ENCODE measurements around the gene SDF2.

Gene SDF2, protein sequence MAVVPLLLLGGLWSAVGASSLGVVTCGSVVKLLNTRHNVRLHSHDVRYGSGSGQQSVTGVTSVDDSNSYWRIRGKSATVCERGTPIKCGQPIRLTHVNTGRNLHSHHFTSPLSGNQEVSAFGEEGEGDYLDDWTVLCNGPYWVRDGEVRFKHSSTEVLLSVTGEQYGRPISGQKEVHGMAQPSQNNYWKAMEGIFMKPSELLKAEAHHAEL

DNA sequence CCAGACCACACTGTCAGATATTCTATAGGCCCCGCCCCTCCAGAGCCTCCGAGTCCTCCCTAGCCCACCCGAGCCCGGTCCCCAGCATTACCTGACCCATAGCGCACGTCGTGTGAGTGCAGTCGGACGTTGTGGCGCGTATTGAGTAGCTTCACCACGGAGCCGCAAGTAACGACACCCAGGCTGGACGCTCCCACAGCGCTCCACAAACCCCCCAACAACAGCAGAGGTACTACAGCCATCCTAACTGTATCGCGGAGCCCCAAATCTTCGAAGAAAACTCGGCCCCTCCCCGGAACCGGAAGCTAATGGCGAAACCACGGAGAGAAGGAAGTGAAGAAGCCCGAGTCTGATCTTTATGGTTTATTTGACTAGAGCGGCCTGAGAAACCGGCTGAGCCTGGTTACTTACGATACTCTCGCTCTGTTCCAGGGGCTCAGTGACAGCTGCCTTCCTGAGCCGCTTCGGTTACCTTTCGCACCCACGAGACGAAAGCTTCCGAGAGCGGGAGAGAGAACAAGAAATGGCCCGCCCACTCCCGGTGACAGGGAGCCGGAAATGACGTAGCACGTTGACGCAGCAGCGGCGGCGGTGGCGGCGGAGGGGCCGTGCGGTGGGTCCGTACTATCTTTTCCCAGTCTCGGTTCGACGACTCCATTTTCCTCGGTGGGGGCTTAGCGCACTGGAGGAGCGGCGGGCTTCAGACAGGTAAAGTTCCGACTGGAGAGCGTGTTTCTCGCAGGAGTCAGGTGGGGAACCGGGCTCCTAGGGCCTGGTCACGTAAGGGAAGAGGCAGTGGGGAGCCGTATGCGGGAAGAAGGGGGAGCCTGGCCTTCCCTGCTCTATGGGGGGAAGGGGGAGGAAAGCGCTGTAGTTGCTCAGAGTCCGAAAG is at the start of gene SDF2, which contains the start of gene SUPT6H:
SDF2 (minus strand) TSS at position 272 of the 892 bp plus-strand sequence; CDS start at position 242, 30 bp downstream.
SUPT6H (plus strand) TSS at position 571 of the 892 bp plus-strand sequence. CDS start 11,197 bp downstream, outside the sequence.
- peak; percentile 95 for DNase-seq (ENCODE audit: low spot score)

GRCh38 chr17:28710861-28711722 is 49.4 kb upstream of the SDF2 start:
- DNase-seq (ENCODE audit: low spot score), result peak; percentile 76

DNA sequence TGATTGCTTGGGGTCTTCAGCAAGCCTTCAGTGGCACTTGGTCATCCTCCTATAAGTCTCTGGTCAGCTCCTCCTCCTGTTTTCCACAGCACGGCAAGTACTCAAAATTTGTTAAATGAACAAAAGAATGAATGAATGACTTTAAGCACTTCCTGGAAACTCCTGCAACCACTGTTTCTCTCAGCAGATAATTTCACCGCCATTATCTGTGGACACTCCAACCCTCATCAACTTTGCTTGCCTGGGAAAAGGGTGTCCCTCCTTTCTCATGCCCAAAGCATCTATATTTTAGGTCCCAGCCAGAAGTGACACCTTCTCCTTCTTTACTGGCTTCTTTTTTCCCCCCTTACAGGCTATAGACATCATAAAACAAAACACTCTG is 45.6 kb upstream of the SDF2 start:
- DNase-seq (ENCODE audit: low spot score), result no peak

GRCh38 chr17:28706471-28707338 is 45.0 kb upstream of the SDF2 start:
- DNase-seq (ENCODE audit: low spot score), result no peak

DNA sequence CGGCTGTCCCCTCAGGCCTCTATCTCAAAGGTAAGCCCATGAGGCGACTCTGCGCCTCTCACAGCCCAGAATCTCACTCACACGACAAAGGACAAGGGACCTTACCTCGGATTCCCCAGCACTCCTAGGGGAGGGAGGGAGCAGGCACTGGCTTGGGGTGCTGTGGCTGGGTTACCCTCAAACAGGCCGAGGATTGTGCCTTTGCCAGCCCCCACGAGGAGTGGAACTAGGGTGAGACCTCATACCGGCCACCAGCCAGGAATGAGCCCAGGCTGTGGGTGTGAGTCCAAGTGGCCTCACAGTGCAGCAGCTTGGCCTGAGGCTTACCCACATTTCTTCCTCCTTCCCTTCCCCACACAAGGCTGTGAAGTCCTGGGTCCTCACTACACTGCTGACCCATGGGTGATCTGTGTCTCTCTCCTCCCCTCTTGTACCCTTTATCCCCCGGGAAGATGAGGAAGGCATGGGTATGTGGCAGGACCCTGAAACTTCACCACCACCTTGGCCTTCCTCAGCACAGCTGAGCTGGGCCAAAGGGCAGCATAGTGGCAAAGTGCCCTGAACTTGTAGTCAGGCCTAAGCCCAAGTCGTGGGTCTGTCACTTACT is 44.1 kb upstream of the SDF2 start:
- DNase-seq (ENCODE audit: low spot score), result no peak

DNA sequence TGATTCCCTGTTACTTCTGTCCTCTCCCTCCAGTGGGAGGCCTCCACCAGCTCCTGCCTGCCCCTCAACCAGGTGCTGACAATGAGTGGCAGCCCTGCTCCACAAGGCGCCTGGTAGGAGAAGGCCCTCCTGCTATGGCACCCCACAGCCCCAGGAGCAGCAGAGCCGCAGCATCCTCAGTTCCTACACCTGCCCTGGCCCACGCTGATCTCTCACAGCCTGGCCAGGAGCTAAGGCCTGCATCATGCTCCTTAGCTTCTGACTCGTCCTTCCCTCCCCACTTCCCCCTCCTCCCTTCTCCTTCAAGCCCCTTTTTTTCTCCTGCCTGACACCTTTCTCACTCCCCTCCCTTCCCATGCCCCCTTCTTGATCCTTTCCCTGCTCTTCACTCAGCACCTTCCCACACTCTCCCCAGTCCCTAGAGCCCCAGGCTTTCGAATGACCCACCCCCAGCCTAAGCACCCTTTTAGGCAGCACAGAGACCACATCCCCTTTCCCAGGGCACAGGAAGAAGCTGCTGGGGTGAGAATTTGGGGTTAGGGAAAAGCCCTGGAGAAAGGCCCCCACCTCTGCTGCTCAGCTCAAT is 43.5 kb upstream of the SDF2 start:
- DNase-seq (ENCODE audit: low spot score), result no peak

- DNase-seq (ENCODE audit: low spot score), result no peak
Observed at GRCh38 chr17:28704219-28704858, 42.6 kb upstream of the SDF2 start.

GRCh38 chr17:28703552-28704218 is 42.0 kb upstream of the SDF2 start:
- no peak for DNase-seq (ENCODE audit: low spot score)

- DNase-seq (ENCODE audit: low spot score), result no peak
Observed at GRCh38 chr17:28702752-28703150, 41.0 kb upstream of the SDF2 start.

GRCh38 chr17:28702026-28702751 is 40.5 kb upstream of the SDF2 start:
- DNase-seq (ENCODE audit: low spot score), result no peak

DNA sequence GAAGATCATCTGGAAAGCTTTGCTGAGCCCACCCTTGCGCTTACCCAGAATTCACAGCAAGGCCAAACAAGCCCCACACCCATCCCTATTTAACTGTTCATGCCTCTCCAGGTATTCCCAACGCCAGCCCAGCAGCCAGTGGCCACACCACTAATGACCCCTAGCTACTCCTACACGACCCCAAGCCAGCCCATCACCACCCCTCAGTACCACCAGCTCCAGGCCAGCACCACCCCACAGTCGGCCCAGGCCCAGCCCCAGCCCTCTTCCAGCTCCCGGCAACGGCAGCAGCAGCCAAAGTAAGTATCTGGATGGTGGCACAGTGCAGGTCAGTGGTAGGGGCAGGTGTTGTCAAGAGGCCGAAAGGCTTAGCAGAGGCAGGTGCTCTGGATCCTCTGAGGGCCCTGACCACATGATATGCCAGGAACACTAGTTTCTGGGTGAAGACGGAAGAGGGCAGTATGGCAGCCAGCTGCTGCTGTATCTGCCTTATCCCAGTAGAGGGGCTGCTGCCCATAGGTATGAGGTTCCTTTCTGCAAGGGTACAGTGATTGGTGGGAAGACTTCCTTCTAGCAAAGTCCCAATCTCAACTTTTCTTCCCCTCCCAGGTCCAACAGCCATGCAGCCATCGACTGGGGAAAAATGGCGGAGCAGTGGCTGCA is 39.3 kb upstream of the SDF2 start:
- no peak for DNase-seq (ENCODE audit: low spot score)

- no peak for DNase-seq (ENCODE audit: low spot score)
Observed at GRCh38 chr17:28700278-28700677, 38.6 kb upstream of the SDF2 start.

DNA sequence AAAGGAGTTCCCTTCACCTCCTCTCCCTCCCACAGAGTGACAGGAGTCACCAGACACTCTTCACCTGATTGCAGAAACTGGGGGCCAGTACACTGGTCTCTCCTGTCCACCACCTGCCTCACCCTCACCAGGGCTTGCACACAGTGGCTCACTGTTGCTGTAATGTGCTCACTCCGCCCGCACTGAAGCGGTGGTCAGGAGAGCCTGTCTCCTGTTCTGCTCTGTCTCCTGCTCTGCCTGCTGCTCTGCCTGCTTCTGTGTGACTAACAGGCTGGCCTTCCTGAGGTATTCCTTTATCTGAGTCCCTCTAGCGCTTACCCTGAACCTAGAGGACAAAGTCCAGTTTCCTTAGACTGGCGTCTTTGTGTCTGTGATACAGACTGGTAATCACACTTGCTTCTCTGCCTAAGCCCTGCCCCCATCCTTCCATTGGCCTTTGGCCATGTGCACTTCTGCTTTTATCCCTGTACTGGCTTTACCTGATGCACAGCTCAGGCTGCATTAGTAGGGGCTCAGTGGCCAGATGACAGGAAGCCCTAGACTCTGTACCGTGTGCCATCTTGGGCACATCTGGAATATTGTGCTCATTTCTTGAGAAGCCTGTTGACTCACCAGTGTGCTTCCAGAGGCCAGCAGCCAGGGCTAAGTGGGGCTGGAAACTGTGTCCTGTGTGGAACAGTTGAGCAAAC is 36.7 kb upstream of the SDF2 start:
- DNase-seq (ENCODE audit: low spot score), result no peak

DNA sequence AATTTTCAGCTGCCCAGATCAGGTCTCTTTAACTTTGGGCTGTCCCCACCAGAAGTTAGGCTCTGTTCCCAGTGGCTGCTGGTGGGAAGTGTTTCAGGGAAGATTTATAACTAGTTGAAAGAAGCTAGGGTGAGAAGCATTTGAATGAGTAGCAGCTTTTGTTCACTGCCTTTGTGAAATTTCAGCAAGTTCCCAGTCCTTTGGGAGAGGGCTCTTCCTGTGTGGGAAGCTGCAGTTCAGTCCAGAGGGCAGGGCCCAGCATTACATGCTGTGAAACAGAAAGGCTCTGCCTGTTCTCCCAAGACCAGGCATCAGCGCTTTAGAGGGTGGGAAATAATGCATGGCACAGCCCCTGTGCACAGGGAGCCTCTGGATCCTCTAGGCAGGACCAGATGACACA is 32.2 kb upstream of the SDF2 start:
- no peak for DNase-seq (ENCODE audit: low spot score)

DNA sequence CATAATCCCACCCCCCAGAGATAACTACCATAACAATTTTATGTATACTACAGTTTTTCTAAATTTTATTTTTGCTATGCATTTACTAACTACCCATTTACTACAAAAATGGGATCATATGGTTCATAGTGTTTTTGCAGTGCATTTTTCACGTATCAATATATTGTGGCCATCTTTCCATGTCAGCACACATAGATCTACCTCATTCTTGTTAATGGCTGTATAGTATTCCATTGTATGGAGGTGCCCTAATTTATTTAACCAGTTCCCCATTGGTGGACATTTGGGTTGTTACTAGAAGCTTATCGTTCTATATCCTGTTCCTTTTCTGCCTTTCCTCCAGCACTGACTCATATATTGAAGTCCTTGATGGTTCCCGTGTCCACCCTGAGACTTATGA is 27.3 kb upstream of the SDF2 start:
- no peak for DNase-seq (ENCODE audit: low spot score)

- DNase-seq (ENCODE audit: low spot score), result no peak
Observed at GRCh38 chr17:28688481-28688880, 26.8 kb upstream of the SDF2 start.

DNA sequence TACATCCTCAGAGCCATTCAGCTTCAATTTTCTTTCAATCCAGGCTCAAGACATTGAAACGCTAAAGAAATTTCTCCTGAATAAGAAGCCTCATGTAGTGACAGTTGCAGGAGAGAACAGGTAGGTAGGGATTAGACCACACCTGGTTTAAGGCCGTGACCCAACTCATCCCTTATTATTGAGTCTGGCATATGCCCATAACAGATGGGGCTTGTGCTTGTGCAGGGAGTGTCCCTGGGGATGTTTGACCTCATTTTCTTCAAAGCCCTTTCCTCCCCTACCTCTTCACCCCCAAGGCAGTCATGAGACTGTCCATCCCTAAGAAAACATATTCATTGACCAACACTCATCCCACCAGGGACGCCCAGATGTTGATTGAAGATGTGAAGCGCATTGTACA is 24.6 kb upstream of the SDF2 start:
- no peak for DNase-seq (ENCODE audit: low spot score)

GRCh38 chr17:28685366-28685765 is 23.7 kb upstream of the SDF2 start:
- no peak for DNase-seq (ENCODE audit: low spot score)
